ENCODE results near the gene TBCE. TPM values are rescaled to one million over a fixed set of nuclear protein-coding genes. Genes with fewer than 3 reads are reported as not detected.
"Not testable (repeated sequence)": the region's sequence is repeated elsewhere in the genome, so short reads cannot be mapped to it uniquely, and the experiment has no call there.

The TBCE gene
- total RNA-seq, 1 experiment from 2014 or later: 45.6 TPM

DNA sequence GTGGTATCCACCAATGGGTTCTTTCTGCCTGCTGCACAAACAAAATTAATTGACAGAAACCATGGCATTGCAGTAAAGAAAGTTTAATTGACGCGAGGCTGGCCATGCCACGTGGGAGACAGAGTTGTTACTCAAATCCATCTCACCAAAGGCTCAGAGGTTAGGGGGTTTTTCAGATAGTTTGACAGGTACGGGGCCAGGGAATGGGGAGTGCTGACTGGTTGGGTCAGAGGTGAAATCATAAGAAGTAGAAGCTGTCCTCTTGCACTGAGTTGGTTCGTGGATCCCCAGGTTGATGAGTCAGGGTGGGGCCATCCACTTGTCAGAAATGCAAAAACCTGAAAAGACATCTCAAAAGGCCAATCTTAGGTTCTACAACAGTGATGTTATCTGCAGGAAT is 941 bp upstream of the TBCE start:
- H3K27ac Mint-ChIP-seq (ENCODE audit: low read depth, unreplicated experiment): peak overlapping the region; percentile 94
- peaks cover 26% of the 10 kb centered on the region for H3K4me1 Mint-ChIP-seq (ENCODE audit: insufficient read depth, unreplicated experiment)
- no peaks in the 10 kb centered on the region for H3K9me3 Mint-ChIP-seq (ENCODE audit: unreplicated experiment)
- H3K27me3 Mint-ChIP-seq (ENCODE audit: insufficient read depth, unreplicated experiment): no peaks in the 10 kb centered on the region
- ChIA-PET POLR2A (interaction anchor here (1.0 to 7.8 kb wide), 4 partner anchors 18 to 56 kb away, joined by 3 to 156 read pairs (median 24); partner anchors contain the start of genes ARID4B and GGPS1), CTCF (interaction anchor here (1.6 to 3.7 kb wide), 3 partner anchors 36 to 115 kb away, joined by 3 to 18 read pairs (median 16); no protein-coding TSS in a partner anchor)
- H3K4me3 Mint-ChIP-seq (ENCODE audit: unreplicated experiment): peak overlapping the region; percentile 96
- H3K36me3 Mint-ChIP-seq (ENCODE audit: insufficient read depth, unreplicated experiment): peaks cover 22% of the 10 kb centered on the region
- intact Hi-C loops (cut with micrococcal nuclease): no loop called here
- no TSS peak for BruUV-seq (replicated peaks)
- DNase-seq (ENCODE audit: unreplicated experiment): no peak
- TF ChIP-seq, protein P1, sequence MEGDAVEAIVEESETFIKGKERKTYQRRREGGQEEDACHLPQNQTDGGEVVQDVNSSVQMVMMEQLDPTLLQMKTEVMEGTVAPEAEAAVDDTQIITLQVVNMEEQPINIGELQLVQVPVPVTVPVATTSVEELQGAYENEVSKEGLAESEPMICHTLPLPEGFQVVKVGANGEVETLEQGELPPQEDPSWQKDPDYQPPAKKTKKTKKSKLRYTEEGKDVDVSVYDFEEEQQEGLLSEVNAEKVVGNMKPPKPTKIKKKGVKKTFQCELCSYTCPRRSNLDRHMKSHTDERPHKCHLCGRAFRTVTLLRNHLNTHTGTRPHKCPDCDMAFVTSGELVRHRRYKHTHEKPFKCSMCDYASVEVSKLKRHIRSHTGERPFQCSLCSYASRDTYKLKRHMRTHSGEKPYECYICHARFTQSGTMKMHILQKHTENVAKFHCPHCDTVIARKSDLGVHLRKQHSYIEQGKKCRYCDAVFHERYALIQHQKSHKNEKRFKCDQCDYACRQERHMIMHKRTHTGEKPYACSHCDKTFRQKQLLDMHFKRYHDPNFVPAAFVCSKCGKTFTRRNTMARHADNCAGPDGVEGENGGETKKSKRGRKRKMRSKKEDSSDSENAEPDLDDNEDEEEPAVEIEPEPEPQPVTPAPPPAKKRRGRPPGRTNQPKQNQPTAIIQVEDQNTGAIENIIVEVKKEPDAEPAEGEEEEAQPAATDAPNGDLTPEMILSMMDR (IDR thresholded peaks at IDR 0.05; ENCODE audit: unreplicated experiment): no peak

DNA sequence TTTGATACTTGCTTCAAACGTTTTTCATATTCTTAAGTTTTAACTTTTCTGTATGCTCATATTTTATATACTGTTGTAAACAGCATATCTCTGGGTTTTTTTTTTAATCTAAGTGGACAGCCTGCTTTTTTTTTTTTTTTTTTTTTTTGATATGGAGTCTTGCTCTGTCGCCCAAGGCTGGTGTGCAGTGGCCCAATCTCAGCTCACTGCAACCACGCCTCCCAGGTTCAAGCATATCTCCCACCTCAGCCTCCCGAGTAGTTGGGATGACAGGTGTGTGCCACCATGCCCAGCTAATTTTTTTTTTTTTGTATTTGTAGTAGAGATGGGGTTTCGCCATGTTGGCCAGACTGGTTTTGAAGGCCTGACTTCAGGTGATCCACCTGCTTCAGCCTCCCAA is 1.2 kb downstream of the TBCE start:
- no peak for DNase-seq (ENCODE audit: unreplicated experiment)
- peaks cover 26% of the 10 kb centered on the region for H3K4me1 Mint-ChIP-seq (ENCODE audit: insufficient read depth, unreplicated experiment)
- POLR2A ChIA-PET: interaction anchor here (1.2 to 7.8 kb wide), 15 partner anchors 9 to 136 kb away, joined by 3 to 156 read pairs (median 9); partner anchors contain the start of genes ARID4B, B3GALNT2 and GGPS1
- TF ChIP-seq, protein P1 (IDR thresholded peaks at IDR 0.05; ENCODE audit: unreplicated experiment): no peak
- no TSS peak for BruUV-seq (replicated peaks)
- peaks cover 33% of the 10 kb centered on the region for H3K36me3 Mint-ChIP-seq (ENCODE audit: insufficient read depth, unreplicated experiment)
- no peaks in the 10 kb centered on the region for H3K9me3 Mint-ChIP-seq (ENCODE audit: unreplicated experiment)
- peak overlapping the region; percentile 94 for H3K27ac Mint-ChIP-seq (ENCODE audit: low read depth, unreplicated experiment)
- H3K27me3 Mint-ChIP-seq (ENCODE audit: insufficient read depth, unreplicated experiment): no peaks in the 10 kb centered on the region
- intact Hi-C loops (cut with micrococcal nuclease): no loop called here
- CTCF ChIA-PET: interaction anchor here (1.1 to 2.4 kb wide), 7 partner anchors 13 to 58 kb away, joined by 3 to 28 read pairs (median 6); no protein-coding TSS in a partner anchor
- H3K4me3 Mint-ChIP-seq (ENCODE audit: unreplicated experiment): peak overlapping the region; percentile 96

DNA sequence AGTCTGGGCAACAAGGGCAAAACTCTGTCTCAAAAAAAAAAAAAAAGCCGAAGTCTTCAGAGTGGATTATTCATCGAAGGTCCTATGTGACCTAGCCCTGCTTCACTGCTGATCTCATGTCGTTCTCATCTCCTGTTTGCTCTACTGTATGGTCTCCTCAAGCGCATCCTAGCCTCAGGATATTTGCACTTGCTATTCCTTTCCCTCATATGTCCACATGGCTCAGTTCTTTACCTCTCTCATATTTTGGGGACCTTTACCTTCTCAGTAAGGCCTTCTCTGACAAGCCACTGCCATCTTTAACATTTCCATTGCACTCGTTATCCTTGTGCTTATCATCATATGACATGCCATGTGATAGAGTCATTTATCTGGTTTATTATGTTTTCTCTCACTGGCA is 2.6 kb downstream of the TBCE start:
- peaks cover 26% of the 10 kb centered on the region for H3K4me1 Mint-ChIP-seq (ENCODE audit: insufficient read depth, unreplicated experiment)
- peak overlapping the region; percentile 3 for H3K4me3 Mint-ChIP-seq (ENCODE audit: unreplicated experiment)
- CTCF ChIA-PET: interaction anchor here (0.6 to 1.2 kb wide), 3 partner anchors 47 to 550 kb away, joined by 3 to 4 read pairs (median 3); no protein-coding TSS in a partner anchor
- peaks cover 47% of the 10 kb centered on the region for H3K36me3 Mint-ChIP-seq (ENCODE audit: insufficient read depth, unreplicated experiment)
- BruUV-seq (replicated peaks): no TSS peak
- no peaks in the 10 kb centered on the region for H3K9me3 Mint-ChIP-seq (ENCODE audit: unreplicated experiment)
- H3K27ac Mint-ChIP-seq (ENCODE audit: low read depth, unreplicated experiment): peak overlapping the region; percentile 17
- H3K27me3 Mint-ChIP-seq (ENCODE audit: insufficient read depth, unreplicated experiment): no peaks in the 10 kb centered on the region
- intact Hi-C loops (cut with micrococcal nuclease): no loop called here
- POLR2A ChIA-PET: interaction anchor here (0.7 kb wide), 1 partner anchor 49 kb away, joined by 4 read pairs; no protein-coding TSS in a partner anchor
- TF ChIP-seq, protein P1 (IDR thresholded peaks at IDR 0.05; ENCODE audit: unreplicated experiment): no peak
- DNase-seq (ENCODE audit: unreplicated experiment): no peak

- Mint-ChIP-seq H3K27ac (ENCODE audit: low read depth, unreplicated experiment) (peak overlapping the region; percentile 39), H3K4me1 (ENCODE audit: insufficient read depth, unreplicated experiment) (no peaks in the 10 kb centered on the region), H3K9me3 (ENCODE audit: unreplicated experiment) (no peaks in the 10 kb centered on the region), H3K36me3 (ENCODE audit: insufficient read depth, unreplicated experiment) (peaks cover 66% of the 10 kb centered on the region), H3K27me3 (ENCODE audit: insufficient read depth, unreplicated experiment) (no peaks in the 10 kb centered on the region), H3K4me3 (ENCODE audit: unreplicated experiment) (no peak overlapping the region)
- no TSS peak for BruUV-seq (replicated peaks)
- CTCF ChIA-PET: interaction anchor here (0.6 to 3.6 kb wide), 6 partner anchors 14 to 459 kb away, joined by 3 to 9 read pairs (median 6); partner anchors contain the start of gene B3GALNT2
- TF ChIP-seq, protein P1 (IDR thresholded peaks at IDR 0.05; ENCODE audit: unreplicated experiment): no peak
- POLR2A ChIA-PET: interaction anchor here (0.6 to 1.5 kb wide), 4 partner anchors 9 to 625 kb away, joined by 3 to 7 read pairs (median 5); partner anchors contain the start of gene TBCE
- intact Hi-C loops (cut with micrococcal nuclease): no loop called here
- DNase-seq (ENCODE audit: unreplicated experiment): no peak
Observed at GRCh38 chr1:235375919-235376605, 8.8 kb downstream of the TBCE start.

GRCh38 chr1:235378134-235378735 is 11.0 kb downstream of the TBCE start:
- DNase-seq (ENCODE audit: unreplicated experiment); H3K4me3 Mint-ChIP-seq (ENCODE audit: unreplicated experiment); H3K9me3 Mint-ChIP-seq (ENCODE audit: unreplicated experiment); intact Hi-C loops (cut with micrococcal nuclease); BruUV-seq (replicated peaks); H3K27me3 Mint-ChIP-seq (ENCODE audit: insufficient read depth, unreplicated experiment); H3K27ac Mint-ChIP-seq (ENCODE audit: low read depth, unreplicated experiment); H3K4me1 Mint-ChIP-seq (ENCODE audit: insufficient read depth, unreplicated experiment): not testable (repeated sequence)
- POLR2A ChIA-PET: interaction anchor here (2.9 to 3.4 kb wide), 2 partner anchors 10 to 12 kb away, joined by 10 to 12 read pairs; partner anchors contain the start of gene TBCE
- peaks cover 60% of the 10 kb centered on the region for H3K36me3 Mint-ChIP-seq (ENCODE audit: insufficient read depth, unreplicated experiment)
- CTCF ChIA-PET: interaction anchor here (0.6 to 3.6 kb wide), 3 partner anchors 12 to 48 kb away, joined by 3 to 9 read pairs (median 4); no protein-coding TSS in a partner anchor

Data from MCF 10A (cell line).